Breast epithelium (tissue), 3 donors: Measurements from ENCODE around the gene KDM7A.

ENCODE experiments used
- CTCF ChIP-seq, 3 donors: fragments of 450-650 bp; IDR thresholded peaks; one replicate each; pipeline ENCODE4 v1.5.1; 2016 to 2017; ENCODE audit warnings: antibody characterized with exemption in 3 of 3, mild to moderate bottlenecking in 3 of 3, moderate library complexity in 3 of 3
- POLR2A ChIP-seq: fragments of 450-650 bp; IDR thresholded peaks from one replicate; pipeline ENCODE4 v1.6.1; 2016; ENCODE audit warnings: antibody characterized with exemption, mild to moderate bottlenecking, moderate library complexity
- POLR2AphosphoS5 ChIP-seq, 3 donors: sonication (generic); formaldehyde crosslinking; IDR thresholded peaks; one replicate each; pipeline ENCODE4 v1.6.1; 2017; ENCODE audit warnings: antibody characterized with exemption in 3 of 3

DNA sequence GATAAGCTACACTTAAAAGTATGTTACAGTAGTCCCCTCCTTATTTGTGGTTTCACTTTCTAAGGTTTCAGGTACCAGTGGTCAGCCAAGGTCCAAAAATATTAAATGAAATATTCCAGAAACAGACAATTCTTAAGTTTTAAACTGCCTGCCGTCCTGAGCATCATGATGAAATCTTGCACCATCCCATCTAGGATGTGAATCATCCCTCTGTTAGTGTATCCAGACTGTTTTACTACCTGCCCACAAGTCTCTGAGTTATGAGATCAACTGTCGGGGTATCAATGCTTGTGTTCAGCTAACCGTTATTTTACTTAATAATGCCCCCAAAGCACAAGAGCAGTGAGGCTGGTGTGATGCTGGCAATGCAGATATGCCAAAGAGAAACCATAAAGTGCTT is 11.4 kb downstream of the KDM7A start:
- no peak for TF ChIP-seq POLR2A
- no peak for TF ChIP-seq CTCF (IDR thresholded peaks at IDR 0.05)
- no peak for TF ChIP-seq POLR2AphosphoS5 (IDR thresholded peaks at IDR 0.05)
